Upper lobe of right lung (tissue), 1 donor: ENCODE results near the gene ACTN3. TPM values are rescaled to one million over a fixed set of nuclear protein-coding genes. Genes with fewer than 3 reads are reported as not detected.

Experiments used
- ATAC-seq: fragments of 200-7000 bp; cut with Tn5 transposase; one replicate; pipeline ENCODE4 v1.9.1; 2020; ENCODE audit warnings: mild to moderate bottlenecking, moderate library complexity
- DNase-seq: peaks from one replicate; pipeline ENCODE4 v3.0.0-alpha.2; 2020
- H3K27ac ChIP-seq: fragments of 200-600 bp; one replicate; pipeline ENCODE4 v1.8.0; 2022
- H3K27me3 ChIP-seq: fragments of 200-600 bp; one replicate; pipeline ENCODE4 v1.8.0; 2022; ENCODE audit warnings: mild to moderate bottlenecking
- H3K36me3 ChIP-seq: fragments of 200-600 bp; one replicate; pipeline ENCODE4 v1.8.0; 2022
- H3K4me1 ChIP-seq: fragments of 200-600 bp; one replicate; pipeline ENCODE4 v1.8.0; 2022
- H3K4me3 ChIP-seq: fragments of 200-600 bp; one replicate; pipeline ENCODE4 v1.8.0; 2022; ENCODE audit warnings: mild to moderate bottlenecking
- H3K9me3 ChIP-seq: fragments of 200-600 bp; one replicate; pipeline ENCODE4 v1.8.0; 2022
- CTCF ChIP-seq: fragments of 200-600 bp; IDR thresholded peaks from one replicate; pipeline ENCODE4 v1.8.0; 2022; ENCODE audit warnings: antibody characterized with exemption
- intact Hi-C: fragments of 100-400 bp; cut with DNase I; formaldehyde crosslinking; loops from one replicate; pipeline ENCODE4 v1.11.0; 2022
- total RNA-seq: library from RNA; stranded (reverse); fragmentation: NEBNext Ultra II Directional; extraction: Animal tissue kit (Norgen Biotek cat#: 25700); gene quantifications from one replicate; pipeline ENCODE4 v1.2.1, GENCODE V29; 2021
- donor health status: DM: no; HTN: yes; CAD: no; lungs with severe emphysema.

The ACTN3 gene
- total RNA-seq, 1 donor from 2014 or later = not detected

- DNase-seq (no peak), ATAC-seq (no peak)
- intact Hi-C loops = no loop called here
- TF ChIP-seq CTCF = no peak
- Histone ChIP-seq H3K4me3 (no peak overlapping the region), H3K27ac (peak overlapping the region; percentile 63), H3K4me1 (peaks cover 26% of the 10 kb centered on the region), H3K36me3 (peaks cover 11% of the 10 kb centered on the region), H3K9me3 (no peaks in the 10 kb centered on the region), H3K27me3 (no peaks in the 10 kb centered on the region)
Measured at GRCh38 chr11:66595245-66595904, 48.7 kb downstream of the ACTN3 start.

GRCh38 chr11:66598993-66599392 is 52.3 kb downstream of the ACTN3 start:
- intact Hi-C loops = no loop called here
- no peaks in the 10 kb centered on the region for H3K9me3 ChIP-seq
- TF ChIP-seq CTCF = no peak
- H3K36me3 ChIP-seq = peaks cover 12% of the 10 kb centered on the region
- no peak overlapping the region for H3K4me3 ChIP-seq
- ATAC-seq (no peak), DNase-seq (no peak)
- H3K4me1 ChIP-seq = peaks cover 19% of the 10 kb centered on the region
- no peak overlapping the region for H3K27ac ChIP-seq
- no peaks in the 10 kb centered on the region for H3K27me3 ChIP-seq

- Histone ChIP-seq H3K9me3 (no peaks in the 10 kb centered on the region), H3K4me3 (no peak overlapping the region), H3K4me1 (peaks cover 8% of the 10 kb centered on the region), H3K36me3 (peaks cover 22% of the 10 kb centered on the region), H3K27me3 (no peaks in the 10 kb centered on the region), H3K27ac (no peak overlapping the region)
- DNase-seq (no peak), ATAC-seq (no peak)
- intact Hi-C loops = no loop called here
- TF ChIP-seq CTCF = no peak
Measured at GRCh38 chr11:66600219-66600618, 53.5 kb downstream of the ACTN3 start.

GRCh38 chr11:66600631-66601233 is 54.0 kb downstream of the ACTN3 start:
- TF ChIP-seq CTCF = no peak
- Histone ChIP-seq H3K4me1 (peaks cover 2% of the 10 kb centered on the region), H3K36me3 (peaks cover 27% of the 10 kb centered on the region), H3K4me3 (no peak overlapping the region), H3K27me3 (no peaks in the 10 kb centered on the region), H3K27ac (no peak overlapping the region), H3K9me3 (no peaks in the 10 kb centered on the region)
- peak; percentile 30 for ATAC-seq
- no peak for DNase-seq
- intact Hi-C loops = no loop called here

- intact Hi-C loops = no loop called here
- H3K27ac ChIP-seq = no peak overlapping the region
- H3K36me3 ChIP-seq = peaks cover 33% of the 10 kb centered on the region
- H3K4me1 ChIP-seq = no peaks in the 10 kb centered on the region
- H3K9me3 ChIP-seq = no peaks in the 10 kb centered on the region
- no peak for DNase-seq
- no peak for TF ChIP-seq CTCF
- H3K4me3 ChIP-seq = no peak overlapping the region
- no peak for ATAC-seq
- H3K27me3 ChIP-seq = no peaks in the 10 kb centered on the region
Measured at GRCh38 chr11:66603072-66603471, 56.4 kb downstream of the ACTN3 start.
